MCF 10A (cell line): ENCODE results near the gene ACAP2. TPM values are rescaled to one million over a fixed set of nuclear protein-coding genes. Genes with fewer than 3 reads are reported as not detected.

Experiments
- BruUV-seq: library from RNA; stranded (reverse); fragments of 400-500 nt; replicated peaks from 2 replicates; lab custom pipeline; 2021; lab: Mats Ljungman, UMichigan
- CTCF ChIA-PET: fragments of 300-600 bp; sonication (Branson Sonifier 250); formaldehyde crosslinking; extraction: SDS; loops from one replicate; lab custom pipeline; 2021; ENCODE audit warnings: antibody characterized with exemption, inconsistent platforms; lab: Yijun Ruan, JAX
- POLR2A ChIA-PET: fragments of 300-600, 350-650 bp; sonication (Branson Sonifier 250); formaldehyde crosslinking; extraction: SDS; loops from one replicate; lab custom pipeline; 2020; ENCODE audit warnings: antibody characterized with exemption, inconsistent platforms; lab: Yijun Ruan, JAX
- DNase-seq: peaks from one replicate; pipeline ENCODE4 v3.0.0-alpha.2; 2018; ENCODE audit not compliant: unreplicated experiment
- H3K27ac Mint-ChIP-seq: one replicate; pipeline ENCODE4 v1.8.0; 2022; ENCODE audit warnings: mild to moderate bottlenecking, low read depth, mixed read lengths; ENCODE audit not compliant: unreplicated experiment
- H3K27me3 Mint-ChIP-seq: one replicate; pipeline ENCODE4 v1.8.0; 2022; ENCODE audit warnings: mixed read lengths; ENCODE audit not compliant: insufficient read depth, unreplicated experiment
- H3K36me3 Mint-ChIP-seq: one replicate; pipeline ENCODE4 v1.8.0; 2022; ENCODE audit warnings: mild to moderate bottlenecking, moderate library complexity, mixed read lengths; ENCODE audit not compliant: insufficient read depth, unreplicated experiment
- H3K4me1 Mint-ChIP-seq: one replicate; pipeline ENCODE4 v1.8.0; 2022; ENCODE audit warnings: mixed read lengths; ENCODE audit not compliant: insufficient read depth, unreplicated experiment
- H3K4me3 Mint-ChIP-seq: one replicate; pipeline ENCODE4 v1.8.0; 2022; ENCODE audit warnings: mild to moderate bottlenecking, moderate library complexity, mixed read lengths; ENCODE audit not compliant: unreplicated experiment
- H3K9me3 Mint-ChIP-seq: one replicate; pipeline ENCODE4 v1.8.0; 2022; ENCODE audit warnings: mixed read lengths; ENCODE audit not compliant: unreplicated experiment
- intact Hi-C: fragments of 100-400 bp; cut with micrococcal nuclease; formaldehyde crosslinking; loops from 2 replicates; pipeline ENCODE4 v1.14.1; 2022
- total RNA-seq: library from RNA; stranded (reverse); gene quantifications from 2 replicates; pipeline ENCODE4 v1.2.3, GENCODE V29; 2022
- TF ChIP-seq, protein P1 (sequence below): fragments of 200-600 bp; IDR thresholded peaks from one replicate; pipeline ENCODE4 v1.8.0; 2022; ENCODE audit warnings: antibody characterized with exemption, mild to moderate bottlenecking; ENCODE audit not compliant: unreplicated experiment

The ACAP2 gene
- total RNA-seq, 1 experiment from 2014 or later, result 53.2 TPM

- TF ChIP-seq, protein P1, sequence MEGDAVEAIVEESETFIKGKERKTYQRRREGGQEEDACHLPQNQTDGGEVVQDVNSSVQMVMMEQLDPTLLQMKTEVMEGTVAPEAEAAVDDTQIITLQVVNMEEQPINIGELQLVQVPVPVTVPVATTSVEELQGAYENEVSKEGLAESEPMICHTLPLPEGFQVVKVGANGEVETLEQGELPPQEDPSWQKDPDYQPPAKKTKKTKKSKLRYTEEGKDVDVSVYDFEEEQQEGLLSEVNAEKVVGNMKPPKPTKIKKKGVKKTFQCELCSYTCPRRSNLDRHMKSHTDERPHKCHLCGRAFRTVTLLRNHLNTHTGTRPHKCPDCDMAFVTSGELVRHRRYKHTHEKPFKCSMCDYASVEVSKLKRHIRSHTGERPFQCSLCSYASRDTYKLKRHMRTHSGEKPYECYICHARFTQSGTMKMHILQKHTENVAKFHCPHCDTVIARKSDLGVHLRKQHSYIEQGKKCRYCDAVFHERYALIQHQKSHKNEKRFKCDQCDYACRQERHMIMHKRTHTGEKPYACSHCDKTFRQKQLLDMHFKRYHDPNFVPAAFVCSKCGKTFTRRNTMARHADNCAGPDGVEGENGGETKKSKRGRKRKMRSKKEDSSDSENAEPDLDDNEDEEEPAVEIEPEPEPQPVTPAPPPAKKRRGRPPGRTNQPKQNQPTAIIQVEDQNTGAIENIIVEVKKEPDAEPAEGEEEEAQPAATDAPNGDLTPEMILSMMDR, result no peak
- no peaks in the 10 kb centered on the region for H3K9me3 Mint-ChIP-seq
- ChIA-PET CTCF (interaction anchor here (0.5 to 8.3 kb wide), 42 partner anchors 9 to 634 kb away, joined by 3 to 154 read pairs (median 4); partner anchors contain the start of genes FAM43A and LSG1), POLR2A (interaction anchor here (0.7 to 3.1 kb wide), 16 partner anchors 12 to 602 kb away, joined by 3 to 54 read pairs (median 6); partner anchors contain the start of genes ACAP2, FAM43A, LSG1 and PPP1R2)
- peaks cover 27% of the 10 kb centered on the region for H3K4me1 Mint-ChIP-seq
- H3K27me3 Mint-ChIP-seq, result no peaks in the 10 kb centered on the region
- DNase-seq, result peak; percentile 51
- H3K4me3 Mint-ChIP-seq, result peak overlapping the region; percentile 81
- intact Hi-C loops, result no loop called here
- H3K36me3 Mint-ChIP-seq, result no peaks in the 10 kb centered on the region
- no TSS peak for BruUV-seq
- peak overlapping the region; percentile 42 for H3K27ac Mint-ChIP-seq
Observed at GRCh38 chr3:195270079-195270816, 172.6 kb downstream of the ACAP2 start.

DNA sequence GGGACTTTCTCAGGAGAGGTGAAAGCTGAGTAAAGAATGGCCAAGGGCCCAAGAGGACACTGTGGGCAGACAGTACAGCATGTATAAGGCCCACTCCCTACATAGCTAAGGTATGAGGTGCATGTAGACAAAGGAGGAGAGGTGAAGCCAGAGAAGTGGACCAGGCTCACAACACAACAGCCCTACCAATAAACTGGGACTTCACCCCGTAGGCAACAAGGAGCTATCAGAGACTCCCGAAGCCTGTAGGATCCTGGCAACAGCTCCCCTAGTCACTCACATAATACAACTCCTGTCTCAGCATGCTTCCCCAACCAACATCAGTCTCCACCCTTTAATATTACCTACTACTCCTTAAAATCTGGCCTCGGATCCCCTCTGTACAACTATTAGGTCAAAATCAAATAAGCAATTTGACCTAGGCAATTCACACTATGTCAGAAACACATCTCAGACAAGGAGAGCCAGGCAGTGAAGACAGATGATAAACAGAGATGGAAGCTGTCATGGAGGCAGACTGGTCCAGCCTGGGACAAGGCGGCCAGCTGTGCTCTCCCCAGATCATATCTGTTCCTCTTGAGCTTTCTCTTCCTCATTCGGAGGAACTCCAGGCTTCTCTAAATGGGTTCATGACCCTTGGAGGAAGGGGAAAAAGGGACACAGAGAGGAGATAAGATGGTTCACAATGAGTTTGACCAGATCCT lies 173.3 kb downstream of the ACAP2 start:
- POLR2A ChIA-PET, result interaction anchor here (0.7 to 3.1 kb wide), 11 partner anchors 11 to 596 kb away, joined by 3 to 54 read pairs (median 7); partner anchors contain the start of genes ACAP2, LSG1 and PPP1R2
- BruUV-seq, result TSS peak; percentile 12
- TF ChIP-seq, protein P1, result no peak
- Mint-ChIP-seq H3K27ac (peak overlapping the region; percentile 42), H3K4me1 (peaks cover 28% of the 10 kb centered on the region), H3K9me3 (no peaks in the 10 kb centered on the region), H3K36me3 (peaks cover 5% of the 10 kb centered on the region), H3K4me3 (peak overlapping the region; percentile 81), H3K27me3 (no peaks in the 10 kb centered on the region)
- intact Hi-C loops, result no loop called here
- CTCF ChIA-PET, result interaction anchor here (0.6 to 8.3 kb wide), 24 partner anchors 8 to 596 kb away, joined by 3 to 154 read pairs (median 4); partner anchors contain the start of genes FAM43A and LSG1
- no peak for DNase-seq

DNA sequence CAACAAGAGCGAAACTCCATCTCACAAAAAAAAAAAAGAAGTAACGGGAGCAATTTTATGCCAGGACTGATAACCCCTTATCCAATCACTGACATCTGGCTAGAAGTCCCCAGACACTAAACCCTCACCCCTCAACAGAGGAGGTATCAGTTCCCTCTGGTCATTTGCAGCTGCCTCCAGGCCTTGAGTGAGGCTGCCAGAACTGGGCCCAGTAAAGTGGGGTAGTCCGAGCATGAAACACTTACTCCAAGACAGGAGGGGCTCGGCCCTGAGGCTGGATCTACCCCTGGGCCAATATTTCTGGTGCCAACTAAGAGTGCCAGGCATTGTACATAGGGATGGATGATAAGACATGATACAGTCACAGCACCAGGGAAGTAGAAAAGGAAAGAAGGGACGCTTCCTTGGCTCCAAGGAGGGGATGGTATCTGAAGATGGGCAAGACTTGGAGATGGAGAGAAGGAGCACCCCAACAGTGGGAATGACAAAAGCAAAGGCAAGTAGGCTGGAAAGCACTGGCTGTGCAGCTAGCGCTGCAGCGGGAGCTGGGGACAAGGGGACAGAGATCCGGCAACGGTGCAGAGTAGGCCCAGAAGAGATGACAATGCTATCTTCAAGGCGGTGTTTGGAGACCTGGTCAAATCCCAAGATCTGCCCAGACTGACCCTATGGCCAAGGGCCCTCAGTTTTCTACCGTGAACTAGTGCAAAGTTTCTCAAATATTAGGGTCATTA lies 174.1 kb downstream of the ACAP2 start:
- intact Hi-C loops, result no loop called here
- CTCF ChIA-PET, result interaction anchor here (0.6 to 8.3 kb wide), 11 partner anchors 9 to 596 kb away, joined by 3 to 154 read pairs (median 4); partner anchors contain the start of gene LSG1

More for the DNA sequence above, 174.1 kb downstream of the ACAP2 start:
- peaks cover 33% of the 10 kb centered on the region for H3K4me1 Mint-ChIP-seq
- H3K27me3 Mint-ChIP-seq, result no peaks in the 10 kb centered on the region
- H3K36me3 Mint-ChIP-seq, result peaks cover 5% of the 10 kb centered on the region
- no peak overlapping the region for H3K27ac Mint-ChIP-seq
- POLR2A ChIA-PET, result interaction anchor here (0.7 to 3.1 kb wide), 3 partner anchors 273 to 586 kb away, joined by 3 to 27 read pairs (median 25); partner anchors contain the start of gene PPP1R2
- peak overlapping the region; percentile 81 for H3K4me3 Mint-ChIP-seq
- TF ChIP-seq, protein P1, result no peak
- H3K9me3 Mint-ChIP-seq, result no peaks in the 10 kb centered on the region
- no peak for DNase-seq
- no TSS peak for BruUV-seq
